HG03196 (cell line): ENCODE results near the gene EXOC6B.
"Not testable (repeated sequence)": the region's sequence is repeated elsewhere in the genome, so short reads cannot be mapped to it uniquely, and the experiment has no call there.

Experiments
- ATAC-seq: cut with Tn5 transposase; IDR thresholded peaks from one replicate; pipeline ENCODE4 v1.9.1; 2021; ENCODE audit not compliant: unreplicated experiment

Gene EXOC6B

DNA sequence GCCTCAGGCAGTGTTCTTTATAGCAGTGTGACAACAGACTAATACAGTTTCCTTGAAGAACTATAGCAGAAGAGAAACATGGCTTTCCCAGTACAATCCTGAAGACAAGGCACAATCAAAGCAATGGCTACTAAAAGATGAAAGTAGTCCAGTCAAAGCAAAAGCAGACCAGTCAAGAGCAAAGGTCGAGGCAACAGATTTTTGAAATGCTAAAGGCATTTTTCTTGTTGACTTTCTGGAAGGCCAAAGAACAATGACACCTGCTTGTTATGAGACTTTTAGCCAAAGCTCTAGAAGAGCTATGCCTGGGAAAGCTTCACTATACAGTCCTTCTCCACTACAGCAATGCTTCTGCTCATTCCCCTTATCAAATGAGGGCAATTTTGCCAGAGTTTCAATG is 269.9 kb downstream of the EXOC6B start:
- ATAC-seq: no peak

DNA sequence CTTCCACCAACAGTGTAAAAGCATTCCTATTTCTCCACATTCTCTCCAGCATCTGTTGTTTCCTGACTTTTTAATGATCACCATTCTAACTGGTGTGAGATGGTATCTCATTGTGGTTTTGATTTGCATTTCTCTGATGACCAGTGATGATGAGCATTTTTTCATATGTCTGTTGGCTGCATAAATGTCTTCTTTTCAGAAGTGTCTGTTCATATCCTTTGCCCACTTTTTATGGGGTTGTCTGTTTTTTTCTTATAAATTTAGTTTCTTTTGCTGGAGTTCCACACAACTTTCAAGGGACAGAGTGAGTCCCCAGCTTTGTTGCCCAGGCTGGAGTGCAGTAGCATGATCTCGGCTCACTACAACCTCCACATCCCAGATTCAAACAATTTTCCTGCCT is 270.5 kb downstream of the EXOC6B start:
- not testable (repeated sequence) for ATAC-seq

DNA sequence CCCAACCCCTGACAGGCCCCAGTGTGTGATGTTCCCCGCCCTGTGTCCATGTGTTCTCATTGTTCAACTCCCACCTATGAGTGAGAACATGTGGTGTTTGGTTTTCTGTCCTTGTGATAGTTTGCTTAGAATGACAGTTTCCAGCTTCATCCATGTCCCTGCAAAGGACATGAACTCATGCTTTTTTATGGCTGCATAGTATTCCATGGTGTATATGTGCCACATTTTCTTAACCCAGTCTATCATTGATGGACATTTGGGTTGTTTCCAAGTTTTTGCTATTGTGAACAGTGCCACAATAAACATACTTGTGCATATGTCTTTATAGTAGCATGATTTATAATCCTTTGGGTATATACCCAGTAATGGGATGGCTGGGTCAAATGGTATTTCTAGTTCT is 270.9 kb downstream of the EXOC6B start:
- not testable (repeated sequence) for ATAC-seq

DNA sequence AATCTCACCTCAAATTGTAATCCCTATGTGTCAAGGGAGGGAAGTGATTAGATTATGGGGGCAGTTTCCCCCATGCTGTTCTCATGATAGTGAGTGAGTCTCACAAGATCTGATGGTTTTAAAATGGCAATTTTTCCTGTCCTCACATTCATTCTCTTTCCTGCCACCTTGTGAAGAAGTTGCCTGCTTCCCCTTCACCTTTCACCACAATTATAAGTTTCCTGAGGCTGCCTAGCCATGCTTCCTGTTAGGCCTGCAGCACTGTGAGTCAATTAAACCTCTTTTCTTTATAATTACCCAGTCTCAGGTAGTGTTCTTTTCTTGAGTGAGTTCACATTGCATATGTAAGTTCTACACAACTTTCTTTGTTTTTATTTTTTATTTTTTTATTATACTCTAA is 271.5 kb downstream of the EXOC6B start:
- ATAC-seq: no peak

DNA sequence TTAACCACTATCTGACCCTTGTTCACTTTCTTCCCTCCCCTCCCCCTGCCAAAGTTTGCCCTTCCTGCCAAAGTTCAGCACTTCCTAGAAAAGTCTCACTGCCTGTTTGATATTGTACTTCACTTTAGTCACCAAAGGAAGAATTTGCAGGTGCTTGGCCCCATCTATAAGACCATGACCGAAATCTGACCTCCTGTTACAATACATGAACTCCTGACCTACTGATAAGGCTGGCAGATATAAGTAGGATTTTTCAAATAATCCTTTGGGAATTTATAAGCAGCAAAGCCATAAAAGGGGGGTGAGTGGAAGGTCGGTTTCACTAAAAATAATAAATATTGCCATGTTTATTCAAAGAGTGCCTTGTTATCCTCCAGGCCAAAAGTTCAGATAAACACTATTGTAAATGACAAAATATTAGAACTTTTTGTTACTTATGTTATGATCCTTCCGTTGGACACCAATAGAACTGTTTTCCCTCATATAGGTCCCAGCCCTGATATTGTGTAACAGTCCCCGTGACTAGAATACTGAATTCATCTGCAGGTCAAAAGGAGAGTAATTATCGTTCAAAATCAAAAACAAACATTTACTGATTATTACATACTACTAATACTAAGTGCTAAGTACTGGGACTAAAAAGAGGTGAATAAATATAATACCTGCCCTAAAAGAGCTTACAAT is 277.6 kb downstream of the EXOC6B start:
- ATAC-seq: no peak

DNA sequence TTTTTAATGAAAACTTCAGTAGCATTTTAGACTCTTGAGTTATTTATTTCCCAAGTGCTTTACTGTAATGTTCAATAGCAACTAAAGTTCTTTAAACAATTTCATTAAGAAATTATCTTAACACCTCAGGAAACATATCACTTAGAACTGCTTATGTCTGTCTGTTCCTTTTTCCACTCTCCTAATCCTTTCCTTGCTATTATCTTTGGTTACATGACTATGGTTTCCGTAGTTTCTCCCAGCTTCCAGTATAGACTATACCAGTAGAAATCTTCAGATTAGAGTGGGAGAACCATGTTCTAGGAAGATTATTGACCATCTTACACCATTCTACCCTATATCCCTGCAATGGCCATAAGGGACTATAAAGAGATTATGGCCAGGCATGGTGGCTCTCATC is 280.0 kb downstream of the EXOC6B start:
- no peak for ATAC-seq

DNA sequence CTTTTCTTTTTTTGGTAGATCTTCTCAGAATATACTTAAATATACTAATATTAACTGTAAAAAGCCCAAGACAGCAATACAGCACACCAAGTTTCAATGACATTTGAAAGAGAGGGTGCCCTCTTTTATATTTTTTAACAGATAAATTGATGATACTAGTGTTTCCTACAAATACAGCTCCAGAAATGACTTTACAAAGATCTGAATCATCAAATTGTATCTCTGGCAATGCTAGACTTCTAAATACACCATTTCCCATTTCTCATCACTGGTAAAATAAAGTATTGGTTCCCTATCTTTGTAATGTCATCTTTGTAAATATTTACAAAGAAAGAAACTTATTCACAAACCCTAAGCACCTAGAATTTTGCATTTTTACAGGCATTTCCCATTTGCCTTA is 281.3 kb downstream of the EXOC6B start:
- ATAC-seq: no peak

DNA sequence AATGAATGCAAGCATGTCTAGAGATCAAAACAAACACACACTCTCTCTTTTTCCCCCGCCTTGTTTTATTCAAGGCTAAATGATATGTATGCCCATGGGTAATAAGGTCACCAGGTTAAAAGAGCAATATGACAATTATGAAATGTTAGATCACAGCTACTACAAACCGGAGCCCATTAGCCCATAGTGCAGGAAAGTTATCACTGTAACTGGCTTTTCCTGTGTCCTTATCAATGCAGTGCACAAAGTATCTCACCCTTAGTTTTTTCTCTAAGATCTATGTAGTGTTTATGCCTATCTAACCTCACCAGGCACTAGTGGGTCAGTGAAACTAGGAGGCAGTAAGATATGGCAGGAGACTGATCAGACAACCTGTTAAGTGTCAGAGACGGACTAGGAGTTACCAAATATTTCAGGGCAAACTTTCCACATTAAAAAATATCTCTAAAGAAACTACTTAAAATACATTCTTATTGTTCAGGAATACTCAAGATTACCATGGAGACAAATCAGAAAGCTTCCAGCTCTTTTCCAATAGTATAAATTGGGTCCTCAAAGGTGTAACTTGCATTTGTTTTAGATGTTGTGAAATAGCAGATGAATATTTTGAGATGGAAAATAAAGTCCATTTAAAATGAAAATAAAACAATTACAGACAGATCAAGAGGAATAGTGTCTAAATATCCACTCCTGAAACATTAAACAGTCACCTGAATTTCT is 282.2 kb downstream of the EXOC6B start:
- ATAC-seq: no peak

DNA sequence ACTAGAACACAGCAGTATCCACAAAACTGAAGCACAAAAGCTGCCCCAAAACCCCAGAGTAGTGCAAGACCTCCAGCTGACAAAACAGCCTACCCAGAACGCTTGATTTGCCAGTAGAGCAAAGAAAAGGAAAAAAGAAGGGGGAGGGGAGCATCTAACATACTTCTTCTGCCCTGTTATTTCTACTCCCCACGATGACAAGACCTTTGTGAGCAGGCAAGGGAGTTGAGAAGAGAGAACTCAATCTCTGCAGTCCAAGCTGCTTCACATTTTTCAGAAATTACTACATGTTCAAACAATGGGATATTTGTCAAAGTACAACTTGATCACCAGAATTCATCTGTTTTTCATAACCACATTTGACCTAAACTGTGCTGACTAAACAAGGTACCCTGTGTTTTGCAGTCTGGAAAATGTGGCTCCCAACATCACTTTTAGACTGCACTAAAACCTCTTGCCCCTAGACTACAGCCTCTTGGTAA is 286.7 kb downstream of the EXOC6B start:
- no peak for ATAC-seq

DNA sequence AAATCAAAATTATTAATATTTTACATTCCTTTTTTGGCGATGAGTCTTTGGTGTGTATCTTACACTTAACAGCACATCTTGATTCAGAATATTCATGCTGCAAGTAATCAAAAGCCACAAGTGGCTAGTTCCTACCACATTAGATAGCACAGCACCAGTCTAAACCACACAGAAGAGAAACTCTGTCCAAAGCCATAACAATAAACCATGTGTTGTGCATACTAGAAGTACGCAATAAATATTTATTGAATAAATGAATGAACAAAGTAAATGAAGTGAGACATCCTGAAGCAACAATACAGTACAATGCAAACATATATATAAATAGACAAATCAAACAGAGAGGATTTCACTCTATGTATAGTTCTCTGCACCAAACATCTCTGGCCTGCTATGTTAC is 287.3 kb downstream of the EXOC6B start:
- ATAC-seq: no peak

DNA sequence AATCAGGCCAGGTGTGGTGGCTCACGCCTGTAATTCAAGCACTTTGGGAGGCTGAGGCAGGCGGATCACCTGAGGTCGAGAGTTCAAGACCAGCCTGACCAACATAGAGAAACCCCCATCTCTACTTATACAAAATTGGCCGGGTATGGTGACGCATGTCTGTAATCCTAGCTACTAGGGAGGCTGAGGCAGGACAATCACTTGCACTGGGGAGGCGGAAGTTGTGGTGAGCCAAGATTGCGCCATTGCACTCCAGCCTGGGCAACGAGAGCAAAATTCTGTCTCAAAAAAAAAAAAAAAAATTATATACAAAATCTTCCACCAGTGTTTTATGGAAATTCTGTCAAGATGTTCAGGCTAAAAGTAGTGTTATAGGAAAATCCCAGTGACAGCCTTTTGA is 290.2 kb downstream of the EXOC6B start:
- ATAC-seq: not testable (repeated sequence)

DNA sequence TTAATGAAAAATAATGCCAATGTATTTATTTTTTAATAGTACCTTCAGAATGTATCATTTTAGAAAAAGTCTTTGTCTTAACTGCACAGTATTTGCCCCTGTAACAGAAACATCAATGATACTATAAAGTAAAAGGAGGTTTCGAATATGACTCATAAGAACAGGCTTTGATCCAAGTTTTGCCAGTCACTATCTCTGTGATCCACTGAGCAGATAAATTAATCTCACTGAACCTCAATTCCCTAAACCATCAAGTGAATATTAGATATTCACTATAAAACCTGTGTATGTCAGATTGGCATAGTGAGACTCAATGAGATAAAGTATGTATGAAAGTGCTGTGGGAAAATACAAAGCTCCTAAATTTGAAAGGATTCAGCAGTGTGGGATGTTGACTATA is 292.1 kb downstream of the EXOC6B start:
- ATAC-seq: no peak

DNA sequence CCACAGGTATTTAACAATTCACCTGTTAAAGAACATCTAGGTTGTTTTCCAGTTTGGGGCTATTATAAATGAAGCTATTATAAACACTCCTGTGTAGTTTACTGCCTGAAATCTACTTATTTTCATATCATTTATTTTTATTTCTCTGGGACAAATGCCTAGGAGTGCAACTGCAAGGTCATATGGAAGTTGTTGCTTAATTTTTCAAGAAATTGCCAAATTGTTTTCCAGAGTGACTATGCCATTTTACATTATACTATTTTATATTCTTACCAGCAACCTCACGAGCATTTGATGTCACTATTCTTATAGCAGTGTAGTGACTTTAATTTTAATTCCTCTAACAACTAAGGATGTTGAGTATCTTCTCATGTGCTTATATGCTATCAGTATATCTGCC is 298.4 kb downstream of the EXOC6B start:
- ATAC-seq: no peak

DNA sequence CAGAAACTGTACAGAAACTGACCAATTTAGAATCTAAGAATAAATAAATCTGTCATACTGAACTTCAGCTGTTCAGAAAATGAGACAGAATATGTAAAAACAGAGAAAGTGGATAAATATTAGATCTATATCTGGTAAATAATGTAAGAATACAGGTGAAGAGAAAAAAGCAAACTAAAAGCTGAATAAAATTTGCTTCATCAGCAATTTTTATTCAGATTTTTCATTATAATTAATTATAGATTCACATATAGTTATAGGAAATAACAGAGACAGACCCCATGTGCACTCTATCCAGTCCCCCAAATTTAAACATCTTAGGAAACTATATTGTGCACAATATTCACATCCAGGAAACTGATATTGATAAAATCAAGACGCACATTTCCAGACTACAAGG is 299.2 kb downstream of the EXOC6B start:
- no peak for ATAC-seq

DNA sequence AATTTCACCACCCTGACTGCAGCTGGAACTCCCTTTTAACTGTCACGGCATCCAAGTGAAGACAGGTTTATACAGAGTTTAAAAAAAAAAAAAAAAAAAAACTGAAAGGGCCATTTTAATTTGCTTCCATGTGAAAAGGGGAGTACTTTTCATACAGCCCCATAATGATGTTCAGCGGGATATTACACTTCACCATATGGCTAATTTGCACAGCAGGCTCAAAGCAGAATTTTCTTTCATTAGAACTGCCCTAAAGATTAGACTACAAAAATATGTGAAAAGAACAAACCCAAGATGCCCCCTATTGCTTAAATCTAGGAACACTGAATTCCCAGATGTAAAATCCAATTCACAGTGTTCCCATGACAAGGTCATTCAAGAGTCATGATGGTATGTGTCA is 301.8 kb downstream of the EXOC6B start:
- ATAC-seq: no peak

DNA sequence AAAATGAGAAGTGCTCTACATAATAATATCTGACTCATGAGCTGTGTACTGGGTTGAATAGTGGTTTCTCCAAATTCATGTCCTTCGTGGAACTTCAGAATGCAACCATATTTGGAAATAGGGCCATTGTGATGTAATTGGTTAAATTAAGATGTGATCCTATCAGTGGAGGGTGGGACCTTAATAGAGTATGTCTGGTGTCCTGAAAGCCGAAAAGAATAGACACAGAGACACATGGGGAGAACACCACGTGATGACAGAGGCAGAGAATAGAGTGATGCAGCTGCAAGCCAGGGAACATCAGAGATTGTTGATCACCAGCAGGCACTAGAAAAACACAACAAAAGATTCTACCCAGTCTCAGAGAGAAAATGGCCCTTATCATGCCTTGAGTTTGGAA is 310.1 kb downstream of the EXOC6B start:
- no peak for ATAC-seq

DNA sequence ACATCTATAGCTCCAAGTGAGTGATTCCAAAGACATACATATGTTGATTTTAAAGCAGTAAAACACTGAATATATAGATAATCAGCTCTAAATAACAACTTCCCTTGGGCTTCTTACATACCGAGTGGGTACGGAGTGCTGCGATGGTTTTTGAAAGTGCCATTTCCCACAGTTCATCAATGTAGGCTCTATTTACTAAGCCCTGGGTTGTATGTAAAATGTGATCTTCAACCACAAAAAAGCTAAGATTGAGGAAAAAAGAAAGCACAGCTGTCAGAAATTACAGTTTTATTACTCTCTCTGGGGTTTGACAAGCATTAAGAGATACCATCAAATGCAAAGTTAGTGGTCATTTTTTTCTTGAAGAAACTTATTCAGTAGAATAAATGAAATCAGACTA is 312.8 kb downstream of the EXOC6B start:
- ATAC-seq: no peak

DNA sequence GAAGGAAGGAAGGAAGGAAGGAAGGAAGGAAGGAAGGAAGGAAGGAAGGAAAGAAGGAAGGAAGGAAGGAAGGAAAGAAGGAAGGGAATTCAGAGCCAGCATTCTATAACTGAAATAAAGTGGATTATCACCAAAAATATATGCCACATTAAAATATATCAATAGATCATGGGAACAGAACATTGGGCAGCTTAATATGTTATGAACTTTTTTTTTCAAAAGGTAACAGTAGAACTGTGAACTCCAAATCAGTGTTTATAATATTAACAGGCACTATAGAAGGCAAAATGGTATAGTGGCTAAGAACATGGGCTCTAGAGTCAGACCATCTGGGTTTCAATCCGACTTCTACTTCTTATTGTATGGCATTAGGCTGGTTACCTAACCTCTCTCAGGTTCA is 313.5 kb downstream of the EXOC6B start:
- no peak for ATAC-seq

DNA sequence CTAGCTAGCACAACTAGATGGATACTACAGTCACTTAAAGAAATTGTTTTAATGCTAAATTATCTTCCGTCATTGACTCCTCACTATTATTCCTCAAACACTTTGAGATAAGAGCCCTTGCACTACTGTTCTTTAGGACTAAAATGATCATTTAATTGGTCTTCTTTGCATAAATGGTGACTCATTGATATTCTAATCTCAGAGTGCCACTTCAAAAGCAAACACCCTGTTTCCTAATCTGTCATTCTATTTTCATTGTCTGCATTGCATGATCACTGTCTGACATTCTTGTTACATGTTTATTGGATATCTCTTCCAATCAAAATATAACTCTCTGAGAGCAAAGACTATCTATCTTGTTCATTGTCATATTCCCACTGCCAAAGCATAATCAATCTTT is 313.9 kb downstream of the EXOC6B start:
- no peak for ATAC-seq

DNA sequence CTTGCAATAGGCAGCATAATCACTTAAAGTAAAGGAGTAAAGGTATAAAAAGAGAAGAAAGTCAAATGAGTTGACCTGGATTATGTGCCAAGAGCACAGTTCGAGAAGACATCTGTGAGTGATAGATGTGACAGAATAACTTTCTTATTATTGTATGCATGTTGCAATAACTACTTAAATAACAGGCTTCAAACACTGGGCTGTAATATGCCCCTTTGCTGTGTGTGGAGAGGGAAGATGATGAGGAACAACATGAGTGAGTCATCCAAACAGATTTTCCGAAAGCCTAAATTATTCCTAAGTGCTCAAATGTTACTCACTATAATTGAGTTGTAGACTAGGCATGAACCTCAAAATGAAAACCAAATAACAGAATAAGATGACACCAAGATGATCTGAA is 328.1 kb downstream of the EXOC6B start:
- no peak for ATAC-seq

DNA sequence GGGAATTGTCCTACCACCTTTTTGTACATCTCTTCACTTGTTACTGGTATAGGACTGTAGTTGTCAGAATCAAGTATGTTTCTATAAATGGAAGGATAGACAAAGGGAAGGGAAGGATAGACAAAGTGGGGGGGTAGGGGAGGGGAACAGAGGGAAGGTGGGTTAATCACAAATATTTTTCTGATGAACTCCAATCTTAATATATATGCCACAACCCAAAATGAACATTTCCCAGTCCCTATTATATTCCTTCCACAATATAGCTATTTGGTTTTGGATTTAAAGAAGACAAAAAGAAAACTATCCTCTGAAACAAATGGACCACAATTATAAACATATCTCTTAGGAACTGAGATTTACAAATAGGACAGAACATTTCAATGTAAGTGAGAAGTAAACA is 329.4 kb downstream of the EXOC6B start:
- no peak for ATAC-seq

DNA sequence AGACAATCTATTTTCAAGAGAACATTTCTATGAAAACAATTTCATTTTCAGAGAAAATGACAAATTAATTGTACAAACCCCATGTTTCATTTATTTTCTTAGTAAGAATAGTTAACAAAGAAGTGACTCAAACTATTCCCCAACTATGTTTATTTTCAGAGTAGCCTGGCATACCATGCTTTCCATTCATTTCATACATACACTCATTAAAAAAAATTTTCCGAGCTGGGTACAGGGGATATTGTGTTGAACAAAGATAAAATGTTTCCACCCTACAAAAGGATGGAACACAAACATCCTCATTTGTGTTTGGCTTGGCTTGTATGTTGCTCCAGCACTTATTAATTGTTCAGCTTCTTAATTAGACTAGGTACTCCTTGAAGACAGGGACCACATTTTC is 331.4 kb downstream of the EXOC6B start:
- ATAC-seq: no peak

DNA sequence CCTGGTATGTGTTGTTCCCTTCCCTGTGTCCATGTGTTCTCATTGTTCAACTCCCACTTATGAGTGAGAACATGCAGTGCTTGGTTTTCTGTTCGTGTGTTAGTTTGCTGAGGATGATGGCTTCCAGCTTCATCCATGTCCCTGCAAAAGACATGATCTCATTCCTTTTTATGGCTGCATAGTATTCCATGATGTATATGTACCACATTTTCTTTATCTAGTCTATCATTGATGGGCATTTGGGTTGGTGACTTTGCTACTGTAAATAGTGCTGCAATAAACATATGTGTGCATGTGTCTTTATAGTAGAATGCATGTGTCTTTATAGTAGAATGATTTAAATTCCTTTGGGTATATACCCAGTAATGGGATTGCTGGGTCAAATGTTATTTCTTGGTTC is 341.2 kb downstream of the EXOC6B start:
- not testable (repeated sequence) for ATAC-seq
